ENCODE results near the gene APBB2.

APBB2 gene

GRCh38 chr4:41146716-41147506, 67.4 kb downstream of the APBB2 start:
- POLR2A ChIA-PET: interaction anchor here (0.6 kb wide), 1 partner anchor 217 kb away, joined by 3 read pairs; no protein-coding TSS in a partner anchor
- DNase-seq (ENCODE audit: extremely low spot score): no peak
- CTCF ChIA-PET: interaction anchor here (1.5 to 1.6 kb wide), 2 partner anchors 13 to 180 kb away, joined by 3 to 4 read pairs; no protein-coding TSS in a partner anchor
- TF ChIP-seq CTCF (IDR thresholded peaks at IDR 0.05; ENCODE audit: control extremely low read depth, extremely low read depth, low read depth, missing control alignments): no peak

DNA sequence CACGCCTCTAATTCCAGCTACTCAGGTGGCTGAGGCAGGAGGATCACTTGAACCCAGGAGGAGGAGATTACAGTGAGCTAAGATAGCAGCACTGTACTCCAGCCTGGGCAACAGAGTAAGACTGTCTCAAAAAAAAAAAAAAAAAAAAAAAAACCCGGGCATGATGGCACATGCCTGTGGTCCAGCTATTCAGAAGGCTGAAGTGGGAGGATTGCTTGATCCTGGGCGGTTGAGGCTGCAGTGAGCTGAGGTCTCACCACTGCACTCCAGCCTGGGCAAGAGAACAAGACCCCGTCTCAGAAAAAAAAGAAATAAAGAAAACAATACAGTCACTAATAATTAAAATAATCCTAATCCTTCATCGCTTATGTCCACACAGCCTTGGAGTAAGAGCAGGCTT, 68.1 kb downstream of the APBB2 start:
- DNase-seq (ENCODE audit: extremely low spot score): no peak
- POLR2A ChIA-PET: interaction anchor here (0.6 kb wide), 2 partner anchors 34 to 217 kb away, joined by 3 to 4 read pairs; no protein-coding TSS in a partner anchor
- no peak for TF ChIP-seq CTCF (IDR thresholded peaks at IDR 0.05; ENCODE audit: control extremely low read depth, extremely low read depth, low read depth, missing control alignments)
- CTCF ChIA-PET: interaction anchor here (1.5 kb wide), 1 partner anchor 14 kb away, joined by 4 read pairs; no protein-coding TSS in a partner anchor

GRCh38 chr4:41145571-41146078, 68.7 kb downstream of the APBB2 start:
- no peak for TF ChIP-seq CTCF (IDR thresholded peaks at IDR 0.05; ENCODE audit: control extremely low read depth, extremely low read depth, low read depth, missing control alignments)
- ChIA-PET CTCF (no interaction called here), POLR2A (interaction anchor here (0.6 kb wide), 1 partner anchor 35 kb away, joined by 4 read pairs; no protein-coding TSS in a partner anchor)
- no peak for DNase-seq (ENCODE audit: extremely low spot score)

DNA sequence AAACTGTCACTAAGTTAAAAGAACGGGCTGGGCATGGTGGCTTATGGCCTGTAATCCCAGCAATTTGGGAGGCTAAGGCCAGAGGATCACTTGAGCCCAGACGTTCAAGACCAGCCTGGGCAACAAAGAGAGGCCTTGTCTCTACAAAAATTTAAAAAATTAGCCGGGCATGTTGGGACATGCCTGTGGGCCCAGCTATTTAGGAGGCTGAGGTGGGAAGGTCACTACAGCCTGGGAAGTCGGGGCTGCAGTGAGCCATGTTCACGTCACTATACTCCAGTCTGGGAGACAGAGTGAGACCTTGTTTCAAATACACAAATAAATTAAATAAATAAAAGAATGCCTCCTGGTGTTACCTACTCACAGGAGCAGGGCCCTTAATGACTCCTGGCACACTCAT, 69.5 kb downstream of the APBB2 start:
- DNase-seq (ENCODE audit: extremely low spot score): no peak
- POLR2A ChIA-PET: no interaction called here
- CTCF ChIA-PET: no interaction called here
- TF ChIP-seq CTCF (IDR thresholded peaks at IDR 0.05; ENCODE audit: control extremely low read depth, extremely low read depth, low read depth, missing control alignments): no peak

DNA sequence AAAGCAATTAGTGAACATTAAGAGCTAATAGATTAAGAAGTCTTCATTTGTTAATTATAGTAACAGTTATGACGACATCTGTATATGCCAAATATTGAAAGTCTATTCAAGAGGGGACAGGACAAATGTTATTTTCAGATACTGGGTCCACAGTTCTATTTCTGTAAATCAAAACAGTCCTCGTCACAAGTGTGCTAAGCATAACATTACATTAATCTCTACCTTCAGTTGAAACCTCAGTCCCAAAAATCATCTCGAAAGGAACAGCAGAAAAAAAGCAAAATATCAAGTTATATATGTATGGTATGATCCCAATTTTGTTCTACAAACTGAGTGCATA, 70.3 kb downstream of the APBB2 start:
- CTCF ChIA-PET: no interaction called here

More for the DNA sequence above, 70.3 kb downstream of the APBB2 start:
- POLR2A ChIA-PET: no interaction called here
- TF ChIP-seq CTCF (IDR thresholded peaks at IDR 0.05; ENCODE audit: control extremely low read depth, extremely low read depth, low read depth, missing control alignments): no peak
- no peak for DNase-seq (ENCODE audit: extremely low spot score)

Measured in GM10248 (cell line).